C4-2B (cell line): Measurements from ENCODE around the gene NFATC2.

Source experiments
- H3K27ac ChIP-seq: fragments of 450-650 bp; 2 replicates; pipeline ENCODE4 v1.5.1; 2017
- CTCF ChIP-seq: fragments of 450-650 bp; conservative IDR thresholded peaks from 2 replicates; pipeline ENCODE4 v1.5.1; 2017; ENCODE audit warnings: mild to moderate bottlenecking
- ZFX ChIP-seq: fragments of 450-650 bp; IDR thresholded peaks from 2 replicates; pipeline ENCODE4 v1.6.1; 2017

NFATC2 gene

GRCh38 chr20:51529081-51529681, 13.3 kb downstream of the NFATC2 start:
- no peak overlapping the region for H3K27ac ChIP-seq
- TF ChIP-seq ZFX (no peak), CTCF (no peak)

- H3K27ac ChIP-seq = no peak overlapping the region
- TF ChIP-seq CTCF = no peak
- TF ChIP-seq ZFX = no peak
Measured at GRCh38 chr20:51528263-51529027, 14.1 kb downstream of the NFATC2 start.

- peak overlapping the region; percentile 38; the same call in 1 of the 2 replicates for H3K27ac ChIP-seq
- TF ChIP-seq ZFX (no peak), CTCF (no peak)
Measured at GRCh38 chr20:51526754-51527153, 15.8 kb downstream of the NFATC2 start.

GRCh38 chr20:51526106-51526470, 16.4 kb downstream of the NFATC2 start:
- TF ChIP-seq ZFX (no peak), CTCF (no peak)
- H3K27ac ChIP-seq = peak overlapping the region; percentile 38

GRCh38 chr20:51525241-51526105, 17.0 kb downstream of the NFATC2 start:
- H3K27ac ChIP-seq = peak overlapping the region; percentile 38
- TF ChIP-seq ZFX (no peak), CTCF (no peak)

GRCh38 chr20:51523276-51524013, 19.1 kb downstream of the NFATC2 start:
- H3K27ac ChIP-seq = no peak overlapping the region
- TF ChIP-seq CTCF (no peak), ZFX (no peak)
